ENCODE results near the gene RAB7A. TPM values are rescaled to one million over a fixed set of nuclear protein-coding genes. Genes with fewer than 3 reads are reported as not detected.

The RAB7A gene
- total RNA-seq, 1 experiment from 2014 or later, result 155 TPM

GRCh38 chr3:128845119-128845777 is 119.3 kb downstream of the RAB7A start:
- Histone ChIP-seq H3K4me1 (ENCODE audit: insufficient read depth, low read length) (no peaks in the 10 kb centered on the region), H2AFZ (ENCODE audit: low read length) (no peak overlapping the region)
- H3K36me3 Mint-ChIP-seq (ENCODE audit: insufficient read depth in 1 of 3, low read depth in 3 of 3), result peaks cover 0 to 2% (median 0%) of the 10 kb centered on the region in 3 experiments; a peak in 1 of 7 replicates

More at GRCh38 chr3:128845119-128845777, 119.3 kb downstream of the RAB7A start:
- Histone ChIP-seq H4K20me1 (ENCODE audit: control insufficient read depth, insufficient read depth, insufficient read length) (no peaks in the 10 kb centered on the region), H3K23ac (ENCODE audit: insufficient read length, low read depth, low read length) (no peak overlapping the region), H3T11ph (ENCODE audit: low read length) (no peak overlapping the region), H4K91ac (ENCODE audit: insufficient read length, low read depth, low read length) (no peak overlapping the region), H2BK15ac (ENCODE audit: low read depth, low read length) (no peak overlapping the region), H2BK20ac (ENCODE audit: low read depth, low read length, poor library complexity, severe bottlenecking) (no peak overlapping the region), H3K79me2 (ENCODE audit: insufficient read depth, low read length) (no peaks in the 10 kb centered on the region), H3K18ac (ENCODE audit: insufficient read length, low read depth, low read length) (peak overlapping the region; percentile 7), H3K79me1 (ENCODE audit: insufficient read depth, low read depth, low read length, poor library complexity, severe bottlenecking) (no peaks in the 10 kb centered on the region), H3K23me2 (ENCODE audit: insufficient read length, low read depth, low read length, poor library complexity, severe bottlenecking) (peaks cover 6% of the 10 kb centered on the region), H2BK5ac (ENCODE audit: insufficient read length, low read length) (no peak overlapping the region), H2BK120ac (ENCODE audit: low read depth, low read length, poor library complexity, severe bottlenecking) (no peak overlapping the region), H2BK12ac (ENCODE audit: insufficient read length, low read depth, low read length) (no peak overlapping the region), H3K56ac (ENCODE audit: insufficient read length, low read depth, low read length) (no peak overlapping the region), H3K27ac (ENCODE audit: insufficient read length, low read depth, low read length) (no peak overlapping the region), H2AK5ac (ENCODE audit: insufficient read length, low read length) (no peak overlapping the region), H3K27me3 (ENCODE audit: insufficient read depth, low read length) (no peaks in the 10 kb centered on the region), H4K8ac (replicated peaks; ENCODE audit: insufficient read length, low read depth, low read length) (no peak overlapping the region), H3K4ac (ENCODE audit: low read depth, low read length) (no peak overlapping the region), H3K4me2 (ENCODE audit: insufficient read depth, insufficient read length, low read length) (peak overlapping the region; percentile 49), H4K5ac (ENCODE audit: insufficient read length, low read depth, low read length) (no peak overlapping the region), H3K14ac (ENCODE audit: insufficient read depth, low read length) (peak overlapping the region; percentile 58; the same call in 1 of the 2 replicates), H3K9me3 (ENCODE audit: control insufficient read depth, low read depth, low read length) (no peaks in the 10 kb centered on the region), H3K9ac (ENCODE audit: extremely low read depth, insufficient read length, low read length) (no peak overlapping the region)
- Mint-ChIP-seq H3K27ac (peak overlapping the region in 2 of 3 experiments; percentile 37 to 81; a peak in 3 of 7 replicates), H3K27me3 (ENCODE audit: low read depth) (no peaks in the 10 kb centered on the region; the same call in none of the 2 replicates), H3K4me1 (peaks cover 22 to 24% of the 10 kb centered on the region in 2 experiments), H3K4me3 (peak overlapping the region; percentile 48 to 70), H3K9me3 (peaks cover 10 to 11% of the 10 kb centered on the region in 2 experiments)
- no CpG with 5 or more reads among the region's 14 CpGs for WGBS (ENCODE audit: extremely low coverage, insufficient read length, low lambda C conversion rate)
- peak; percentile 58 for TF ChIP-seq CTCF (conservative IDR thresholded peaks at IDR 0.05)
- peak; percentile 73 for DNase-seq

Measured in H9 (cell line).